Activated CD4-positive, alpha-beta T cell treated with anti-CD3 and anti-CD28 coated beads for 1 hour (primary cell): ENCODE data around the gene PTPN23.
"Not testable (repeated sequence)": the region's sequence is repeated elsewhere in the genome, so short reads cannot be mapped to it uniquely, and the experiment has no call there.

Source experiments
- DNase-seq: peaks from one replicate; pipeline ENCODE4 v3.0.0-alpha.2; 2020

PTPN23 gene

DNA sequence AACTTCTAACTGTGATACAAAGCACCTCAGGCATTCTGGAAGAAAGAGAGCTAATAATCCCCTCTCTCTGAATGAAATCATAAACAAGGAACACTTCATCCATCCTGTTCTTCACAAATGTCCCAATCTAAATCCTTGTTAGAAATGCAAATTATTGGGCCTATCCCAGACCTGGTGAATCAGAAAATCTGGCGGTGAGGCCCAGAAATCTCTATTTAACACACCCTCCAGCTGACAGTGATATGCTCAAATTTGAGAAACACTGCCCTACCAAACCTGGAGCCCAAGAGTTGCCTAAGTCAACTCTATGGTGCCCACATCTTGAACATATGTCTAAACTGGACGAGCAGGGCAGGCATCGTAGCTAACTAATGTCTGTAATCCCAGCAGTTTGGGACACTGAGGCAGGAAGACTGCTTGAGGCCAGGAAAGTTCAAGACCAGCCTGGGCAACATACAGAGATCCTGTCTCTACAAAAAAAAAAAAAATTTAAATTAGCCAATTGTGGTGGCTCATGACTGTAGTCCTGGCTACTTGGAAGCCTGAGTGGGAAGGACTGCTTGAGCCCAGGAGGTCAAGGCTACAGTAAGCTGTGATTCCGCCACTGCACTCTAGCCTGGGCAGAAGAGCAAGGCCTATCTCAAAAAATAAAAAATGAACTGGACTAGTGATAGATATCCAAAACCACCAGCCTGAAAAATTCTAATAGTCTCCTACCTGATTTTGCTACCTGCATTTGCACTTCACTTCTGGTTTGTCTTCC lies 71.8 kb downstream of the PTPN23 start:
- DNase-seq = no peak

DNA sequence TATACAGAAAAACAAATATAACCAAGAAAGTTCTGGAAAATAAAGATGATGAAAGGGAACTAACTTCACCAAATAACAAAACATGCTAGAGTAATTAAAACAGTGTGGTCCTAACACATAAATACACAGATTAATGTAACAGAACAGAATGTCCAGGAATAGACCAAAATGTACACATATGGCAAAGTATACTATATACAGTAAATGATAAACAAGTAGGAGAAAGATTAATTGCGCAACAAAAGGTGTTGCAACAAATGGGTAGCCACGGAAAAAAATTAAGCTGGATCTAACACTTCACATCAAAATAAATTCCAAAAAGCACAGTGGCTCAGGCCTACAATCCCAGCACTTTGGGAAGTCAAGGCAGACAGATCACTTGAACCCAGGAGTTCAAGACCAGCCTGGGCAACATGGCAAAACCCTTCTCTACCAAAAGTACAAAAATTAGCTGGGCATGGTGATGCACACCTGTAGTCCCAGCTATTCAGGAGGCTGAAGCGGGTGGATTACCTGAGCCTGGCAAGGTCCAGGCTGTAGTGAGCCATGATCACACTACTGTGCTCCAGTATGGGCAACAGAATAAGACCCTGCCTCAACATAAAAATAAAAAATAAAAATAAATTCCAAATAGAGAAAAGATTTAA lies 75.1 kb downstream of the PTPN23 start:
- no peak for DNase-seq

DNA sequence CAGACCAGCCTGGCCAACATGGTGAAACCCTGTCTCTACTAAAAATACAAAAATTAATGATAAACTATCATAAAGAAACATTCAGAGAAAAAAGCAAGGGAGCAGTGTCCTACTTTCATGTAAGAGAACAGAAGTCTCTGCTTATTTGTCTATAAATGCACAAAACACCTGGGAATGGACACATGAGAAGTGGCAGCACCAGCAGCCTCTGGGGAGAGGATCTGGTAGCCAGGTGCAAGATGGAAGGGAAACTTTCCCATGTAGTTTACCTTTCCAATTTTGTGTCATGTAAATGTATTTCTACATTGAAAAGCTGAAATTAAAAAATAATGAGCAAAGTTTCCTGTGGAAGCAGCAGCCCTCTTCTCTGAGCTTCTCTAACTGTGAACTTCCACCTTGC lies 76.2 kb downstream of the PTPN23 start:
- DNase-seq = no peak

DNA sequence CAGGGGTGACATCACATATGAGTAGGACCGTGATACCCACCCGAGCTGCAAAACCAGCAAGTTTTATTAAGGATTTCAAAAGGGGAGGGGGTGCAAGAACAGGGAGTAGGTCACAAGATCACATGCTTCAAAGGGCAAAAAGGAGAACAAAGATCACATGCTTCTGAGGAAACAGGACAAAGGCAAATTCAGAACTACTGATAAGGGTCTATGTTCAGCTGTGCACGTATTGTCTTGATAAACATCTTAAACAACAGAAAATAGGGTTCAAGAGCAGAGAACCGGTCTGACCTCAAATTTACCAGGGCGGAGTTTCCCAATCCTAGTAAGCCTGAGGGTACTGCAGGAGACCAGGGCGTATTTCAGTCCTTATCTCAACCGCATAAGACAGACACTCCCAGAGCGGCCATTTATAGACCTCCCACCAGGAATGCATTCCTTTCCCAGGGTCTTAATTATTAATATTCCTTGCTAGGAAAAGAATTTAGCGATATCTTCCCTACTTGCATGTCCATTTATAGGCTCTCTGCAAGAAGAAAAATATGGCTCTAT lies 78.8 kb downstream of the PTPN23 start:
- DNase-seq = not testable (repeated sequence)
